HepG2 (cell line): ENCODE results near the gene CXCR2.

ENCODE experiments used
- CEBPB ChIP-seq: IDR thresholded peaks from 2 replicates; pipeline ENCODE4 v1.6.1; 2011; ENCODE audit warnings: low read depth, low read length, improper control_type of control experiment, borderline replicate concordance
- CREB1 ChIP-seq, 2 experiments: fragments of 450-650 bp in 1 of 2; IDR thresholded peaks; 2 replicates each; pipeline ENCODE4 v1.6.1; 2016 to 2017; ENCODE audit warnings: control low read depth in 1 of 2, mild to moderate bottlenecking in 1 of 2, missing compliant biosample characterization in 1 of 2, missing genetic modification characterization in 1 of 2
- HNRNPUL1 ChIP-seq: fragments of 200-400 bp; formaldehyde crosslinking; IDR thresholded peaks from 2 replicates; pipeline ENCODE4 v1.6.1; 2017; ENCODE audit warnings: low read depth, mild to moderate bottlenecking, low read length, moderate library complexity
- KMT2A ChIP-seq: sonication (generic); formaldehyde crosslinking; IDR thresholded peaks from 2 replicates; pipeline ENCODE4 v1.4.0; 2020; ENCODE audit warnings: missing genetic modification reagents
- POLR2AphosphoS5 ChIP-seq: IDR thresholded peaks from 2 replicates; pipeline ENCODE4 v1.6.1; 2012; ENCODE audit warnings: low read depth, low read length
- RBM22 ChIP-seq: fragments of 200-400 bp; formaldehyde crosslinking; optimal IDR thresholded peaks from 2 replicates; pipeline ENCODE3; 2017; ENCODE audit warnings: mild to moderate bottlenecking, low read length, moderate library complexity
- RXRB ChIP-seq: IDR thresholded peaks from 2 replicates; pipeline ENCODE4 v1.6.1; 2016; ENCODE audit warnings: borderline replicate concordance, missing genetic modification reagents, missing compliant biosample characterization
- ZNF3 ChIP-seq: IDR thresholded peaks from 2 replicates; pipeline ENCODE4 v1.7.0; 2017; ENCODE audit warnings: inconsistent platforms
- TF ChIP-seq, protein P1 (sequence below): sonication (generic); formaldehyde crosslinking; IDR thresholded peaks from 2 replicates; pipeline ENCODE4 v1.5.0; 2020; ENCODE audit warnings: mild to moderate bottlenecking, missing genetic modification reagents, moderate library complexity
- TF ChIP-seq, protein P2 (sequence below): IDR thresholded peaks from 2 replicates; pipeline ENCODE4 v1.6.1; 2016; ENCODE audit warnings: mild to moderate bottlenecking, missing biosample characterization, missing genetic modification reagents
- TF ChIP-seq, protein P3 (sequence below): sonication (generic); formaldehyde crosslinking; IDR thresholded peaks from 2 replicates; pipeline ENCODE4 v1.4.0; 2020; ENCODE audit warnings: missing genetic modification reagents; ENCODE audit errors: not compliant biosample characterization

DNA sequence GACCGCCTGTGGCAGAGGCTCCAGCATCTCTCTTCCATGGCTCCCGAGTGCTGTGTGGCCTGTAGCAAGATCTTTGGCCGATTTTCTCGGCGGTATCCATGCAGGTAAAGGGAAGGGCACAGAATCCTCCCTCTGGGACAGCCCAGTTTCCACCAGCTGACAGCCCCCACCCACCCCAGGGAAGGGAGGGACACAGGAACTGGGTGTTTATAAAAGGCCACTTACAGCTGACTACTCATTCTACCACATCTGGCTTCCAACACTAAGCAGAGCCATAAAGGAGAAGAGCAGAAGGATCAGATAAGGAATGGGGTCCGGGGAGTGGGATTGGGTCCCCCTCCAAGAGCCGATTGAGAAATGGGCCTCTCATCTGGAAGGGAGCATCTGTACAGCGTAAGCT is 36.6 kb upstream of the CXCR2 start:
- TF ChIP-seq HNRNPUL1 (no peak), ZNF3 (CRISPR knock-in tag) (no peak), CREB1 (IDR thresholded peaks at IDR 0.05) (no peak), CREB1 (CRISPR knock-in tag; IDR thresholded peaks at IDR 0.05) (no peak), KMT2A (no peak), POLR2AphosphoS5 (no peak), CEBPB (no peak), RBM22 (no peak), RXRB (CRISPR knock-in tag) (no peak)
- TF ChIP-seq, protein P1, sequence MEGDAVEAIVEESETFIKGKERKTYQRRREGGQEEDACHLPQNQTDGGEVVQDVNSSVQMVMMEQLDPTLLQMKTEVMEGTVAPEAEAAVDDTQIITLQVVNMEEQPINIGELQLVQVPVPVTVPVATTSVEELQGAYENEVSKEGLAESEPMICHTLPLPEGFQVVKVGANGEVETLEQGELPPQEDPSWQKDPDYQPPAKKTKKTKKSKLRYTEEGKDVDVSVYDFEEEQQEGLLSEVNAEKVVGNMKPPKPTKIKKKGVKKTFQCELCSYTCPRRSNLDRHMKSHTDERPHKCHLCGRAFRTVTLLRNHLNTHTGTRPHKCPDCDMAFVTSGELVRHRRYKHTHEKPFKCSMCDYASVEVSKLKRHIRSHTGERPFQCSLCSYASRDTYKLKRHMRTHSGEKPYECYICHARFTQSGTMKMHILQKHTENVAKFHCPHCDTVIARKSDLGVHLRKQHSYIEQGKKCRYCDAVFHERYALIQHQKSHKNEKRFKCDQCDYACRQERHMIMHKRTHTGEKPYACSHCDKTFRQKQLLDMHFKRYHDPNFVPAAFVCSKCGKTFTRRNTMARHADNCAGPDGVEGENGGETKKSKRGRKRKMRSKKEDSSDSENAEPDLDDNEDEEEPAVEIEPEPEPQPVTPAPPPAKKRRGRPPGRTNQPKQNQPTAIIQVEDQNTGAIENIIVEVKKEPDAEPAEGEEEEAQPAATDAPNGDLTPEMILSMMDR (CRISPR knock-in tag) = no peak
- TF ChIP-seq, protein P2, sequence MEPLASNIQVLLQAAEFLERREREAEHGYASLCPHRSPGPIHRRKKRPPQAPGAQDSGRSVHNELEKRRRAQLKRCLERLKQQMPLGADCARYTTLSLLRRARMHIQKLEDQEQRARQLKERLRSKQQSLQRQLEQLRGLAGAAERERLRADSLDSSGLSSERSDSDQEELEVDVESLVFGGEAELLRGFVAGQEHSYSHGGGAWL = no peak
- TF ChIP-seq, protein P3, sequence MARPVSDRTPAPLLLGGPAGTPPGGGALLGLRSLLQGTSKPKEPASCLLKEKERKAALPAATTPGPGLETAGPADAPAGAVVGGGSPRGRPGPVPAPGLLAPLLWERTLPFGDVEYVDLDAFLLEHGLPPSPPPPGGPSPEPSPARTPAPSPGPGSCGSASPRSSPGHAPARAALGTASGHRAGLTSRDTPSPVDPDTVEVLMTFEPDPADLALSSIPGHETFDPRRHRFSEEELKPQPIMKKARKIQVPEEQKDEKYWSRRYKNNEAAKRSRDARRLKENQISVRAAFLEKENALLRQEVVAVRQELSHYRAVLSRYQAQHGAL (CRISPR knock-in tag) = no peak
